Neural progenitor cell (in vitro differentiated cells): ENCODE data around the gene HNF4A. TPM values are rescaled to one million over a fixed set of nuclear protein-coding genes. Genes with fewer than 3 reads are reported as not detected.

ENCODE experiments used
- DNase-seq: peaks from one replicate; pipeline ENCODE4 v3.0.0-alpha.2; 2016; ENCODE audit warnings: low spot score
- H2AFZ ChIP-seq: fragments of 200-600 bp; sonication (generic); replicated peaks from 2 replicates; pipeline ENCODE4 v1.6.1; 2016; ENCODE audit warnings: antibody characterized with exemption
- H3F3A ChIP-seq: fragments of 200-600 bp; sonication (generic); 2 replicates; pipeline ENCODE4 v1.6.1; 2016; ENCODE audit warnings: antibody characterized with exemption, low read depth
- H3K27ac ChIP-seq: fragments of 200-600 bp; sonication (generic); 2 replicates; pipeline ENCODE4 v1.5.1; 2016; ENCODE audit warnings: mild to moderate bottlenecking
- H3K27me3 ChIP-seq: fragments of 200-600 bp; sonication (generic); 2 replicates; pipeline ENCODE4 v1.6.1; 2016; ENCODE audit warnings: mild to moderate bottlenecking, moderate library complexity
- H3K36me3 ChIP-seq: fragments of 200-600 bp; sonication (generic); 2 replicates; pipeline ENCODE4 v1.5.1; 2016
- H3K4me1 ChIP-seq: fragments of 200-600 bp; sonication (generic); 2 replicates; pipeline ENCODE4 v1.6.1; 2016; ENCODE audit warnings: mixed run types
- H3K4me2 ChIP-seq: fragments of 200-600 bp; sonication (generic); 2 replicates; pipeline ENCODE4 v1.6.1; 2016
- H3K4me3 ChIP-seq: fragments of 200-600 bp; sonication (generic); 2 replicates; pipeline ENCODE4 v1.5.1; 2016
- H3K79me2 ChIP-seq: fragments of 200-600 bp; sonication (generic); 2 replicates; pipeline ENCODE4 v1.6.1; 2016; ENCODE audit warnings: low read depth
- H3K9ac ChIP-seq: fragments of 200-600 bp; sonication (generic); 2 replicates; pipeline ENCODE4 v1.6.1; 2016
- H3K9me3 ChIP-seq: fragments of 200-600 bp; sonication (generic); 2 replicates; pipeline ENCODE4 v1.5.1; 2016; ENCODE audit warnings: low read depth
- H4K20me1 ChIP-seq: fragments of 200-600 bp; sonication (generic); 2 replicates; pipeline ENCODE4 v1.6.1; 2016; ENCODE audit warnings: low read depth
- H3K27ac Mint-ChIP-seq: 3 replicates; pipeline ENCODE4 v1.8.0; 2021; ENCODE audit warnings: mixed read lengths
- H3K27me3 Mint-ChIP-seq: 2 replicates; pipeline ENCODE4 v1.8.0; 2022; ENCODE audit warnings: low read depth, mild to moderate bottlenecking, inconsistent platforms, moderate library complexity, mixed read lengths; ENCODE audit not compliant: insufficient read depth
- H3K36me3 Mint-ChIP-seq: 3 replicates; pipeline ENCODE4 v1.8.0; 2021; ENCODE audit warnings: mixed read lengths
- H3K4me1 Mint-ChIP-seq: 3 replicates; pipeline ENCODE4 v1.8.0; 2021; ENCODE audit warnings: mixed read lengths
- H3K4me3 Mint-ChIP-seq: 3 replicates; pipeline ENCODE4 v1.8.0; 2021; ENCODE audit warnings: mild to moderate bottlenecking, moderate library complexity, mixed read lengths
- H3K9me3 Mint-ChIP-seq: 3 replicates; pipeline ENCODE4 v1.8.0; 2020; ENCODE audit warnings: mixed read lengths
- CTCF ChIP-seq: fragments of 200-600 bp; sonication (generic); IDR thresholded peaks from 2 replicates; pipeline ENCODE4 v1.5.1; 2017; ENCODE audit warnings: antibody characterized with exemption, mild to moderate bottlenecking
- EZH2 ChIP-seq: fragments of 200-600 bp; sonication (generic); IDR thresholded peaks from 2 replicates; pipeline ENCODE4 v1.6.1; 2017; ENCODE audit warnings: antibody characterized with exemption, mild to moderate bottlenecking, moderate library complexity
- EZH2phosphoT487 ChIP-seq: fragments of 200-600 bp; sonication (generic); IDR thresholded peaks from 2 replicates; pipeline ENCODE4 v1.6.1; 2017; ENCODE audit warnings: antibody characterized with exemption
- total RNA-seq: library from RNA; depleted of rRNA; stranded (reverse); fragments of >200 nt; gene quantifications from 2 replicates; pipeline ENCODE4 v1.2.3, GENCODE V29; 2015; ENCODE audit warnings: low replicate concordance

The HNF4A gene
- total RNA-seq, 1 donor from 2014 or later, result 1.6 TPM

- H3F3A ChIP-seq, result no peaks in the 10 kb centered on the region
- H3K9ac ChIP-seq, result no peak overlapping the region
- Mint-ChIP-seq H3K27me3 (peaks cover 9% of the 10 kb centered on the region), H3K4me3 (no peak overlapping the region), H3K9me3 (no peaks in the 10 kb centered on the region), H3K27ac (no peak overlapping the region), H3K36me3 (no peaks in the 10 kb centered on the region), H3K4me1 (peaks cover 4% of the 10 kb centered on the region)
- no peaks in the 10 kb centered on the region for H4K20me1 ChIP-seq
- H3K9me3 ChIP-seq, result no peaks in the 10 kb centered on the region
- H3K27ac ChIP-seq, result no peak overlapping the region
- H3K4me1 ChIP-seq, result peaks cover 5% of the 10 kb centered on the region
- no peaks in the 10 kb centered on the region for H3K36me3 ChIP-seq
- H3K4me2 ChIP-seq, result no peak overlapping the region
- H2AFZ ChIP-seq, result no peak overlapping the region
- no peak overlapping the region for H3K4me3 ChIP-seq
- no peak for DNase-seq
- TF ChIP-seq EZH2, result no peak
- no peak for TF ChIP-seq EZH2phosphoT487
- no peak for TF ChIP-seq CTCF
- H3K27me3 ChIP-seq, result no peaks in the 10 kb centered on the region
- H3K79me2 ChIP-seq, result no peaks in the 10 kb centered on the region
Observed at GRCh38 chr20:44360221-44360620, 4.7 kb downstream of the HNF4A start.

- H3K9ac ChIP-seq, result no peak overlapping the region
- H3K27ac Mint-ChIP-seq, result no peak overlapping the region
- H2AFZ ChIP-seq, result no peak overlapping the region
- peaks cover 5% of the 10 kb centered on the region for H3K4me1 ChIP-seq
- no peaks in the 10 kb centered on the region for H3K36me3 ChIP-seq
- TF ChIP-seq EZH2phosphoT487, result no peak
- no peak for TF ChIP-seq CTCF
- TF ChIP-seq EZH2, result no peak
- H3K27me3 ChIP-seq, result no peaks in the 10 kb centered on the region
- no peak overlapping the region for H3K4me3 ChIP-seq
- H3K9me3 ChIP-seq, result no peaks in the 10 kb centered on the region
- H3K4me2 ChIP-seq, result no peak overlapping the region
- H3K9me3 Mint-ChIP-seq, result no peaks in the 10 kb centered on the region
- H3K4me3 Mint-ChIP-seq, result no peak overlapping the region
- H3K4me1 Mint-ChIP-seq, result peaks cover 3% of the 10 kb centered on the region
- DNase-seq, result no peak
- no peaks in the 10 kb centered on the region for H3F3A ChIP-seq
- H3K27me3 Mint-ChIP-seq, result peaks cover 9% of the 10 kb centered on the region
- no peaks in the 10 kb centered on the region for H4K20me1 ChIP-seq
- no peak overlapping the region for H3K27ac ChIP-seq
- no peaks in the 10 kb centered on the region for H3K79me2 ChIP-seq
- no peaks in the 10 kb centered on the region for H3K36me3 Mint-ChIP-seq
Observed at GRCh38 chr20:44361021-44361420, 5.5 kb downstream of the HNF4A start.

- H3K4me3 Mint-ChIP-seq, result no peak overlapping the region
- H3K9me3 Mint-ChIP-seq, result no peaks in the 10 kb centered on the region
- no peaks in the 10 kb centered on the region for H3K9me3 ChIP-seq
- H3K4me2 ChIP-seq, result no peak overlapping the region
- no peak for DNase-seq
- no peak for TF ChIP-seq CTCF
- TF ChIP-seq EZH2, result no peak
- TF ChIP-seq EZH2phosphoT487, result no peak
- no peaks in the 10 kb centered on the region for H3F3A ChIP-seq
- H3K36me3 ChIP-seq, result no peaks in the 10 kb centered on the region
- peaks cover 8% of the 10 kb centered on the region for H3K27me3 Mint-ChIP-seq
- H3K4me3 ChIP-seq, result no peak overlapping the region
- no peak overlapping the region for H3K27ac Mint-ChIP-seq
- no peaks in the 10 kb centered on the region for H3K79me2 ChIP-seq
- H3K4me1 ChIP-seq, result no peaks in the 10 kb centered on the region
- no peaks in the 10 kb centered on the region for H4K20me1 ChIP-seq
- H3K4me1 Mint-ChIP-seq, result no peaks in the 10 kb centered on the region
- H2AFZ ChIP-seq, result no peak overlapping the region
- no peaks in the 10 kb centered on the region for H3K27me3 ChIP-seq
- H3K9ac ChIP-seq, result no peak overlapping the region
- no peak overlapping the region for H3K27ac ChIP-seq
- H3K36me3 Mint-ChIP-seq, result no peaks in the 10 kb centered on the region
Observed at GRCh38 chr20:44362466-44362940, 7.0 kb downstream of the HNF4A start.

DNA sequence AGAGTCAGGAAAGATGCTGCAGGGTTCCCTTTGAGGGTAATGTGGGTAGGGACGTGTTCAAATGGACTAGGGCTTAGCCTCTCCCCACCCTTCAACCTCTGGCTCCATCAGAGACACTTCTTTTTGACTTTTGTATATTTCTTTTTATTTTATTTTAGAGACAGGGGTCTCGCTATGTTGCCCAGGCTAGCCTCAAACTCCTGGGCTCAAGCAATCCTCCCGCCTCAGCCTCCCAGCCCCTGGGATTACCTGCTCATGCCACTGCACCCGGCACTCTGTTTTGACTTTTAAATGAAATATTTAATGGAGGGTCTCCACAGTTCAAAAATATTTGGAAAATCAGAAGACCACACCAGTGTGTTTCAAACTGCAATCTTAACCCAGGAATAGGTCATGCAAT, 8.6 kb downstream of the HNF4A start:
- Histone ChIP-seq H2AFZ (no peak overlapping the region), H3F3A (no peaks in the 10 kb centered on the region), H3K9ac (no peak overlapping the region), H3K4me3 (no peak overlapping the region), H4K20me1 (no peaks in the 10 kb centered on the region), H3K4me2 (no peak overlapping the region), H3K27ac (no peak overlapping the region), H3K4me1 (no peaks in the 10 kb centered on the region), H3K36me3 (no peaks in the 10 kb centered on the region), H3K9me3 (no peaks in the 10 kb centered on the region), H3K27me3 (no peaks in the 10 kb centered on the region), H3K79me2 (no peaks in the 10 kb centered on the region)
- DNase-seq, result no peak
- Mint-ChIP-seq H3K4me3 (no peak overlapping the region), H3K4me1 (no peaks in the 10 kb centered on the region), H3K27me3 (peaks cover 8% of the 10 kb centered on the region), H3K36me3 (no peaks in the 10 kb centered on the region), H3K27ac (no peak overlapping the region), H3K9me3 (no peaks in the 10 kb centered on the region)
- TF ChIP-seq EZH2phosphoT487 (no peak), EZH2 (no peak), CTCF (no peak)
